ENCODE measurements around the gene MAGEA4. TPM values are rescaled to one million over a fixed set of nuclear protein-coding genes. Genes with fewer than 3 reads are reported as not detected.

The MAGEA4 gene
- total RNA-seq, 1 donor from 2014 or later, result not detected

GRCh38 chrX:151919610-151920009 is 6.9 kb downstream of the MAGEA4 start:
- no peak for DNase-seq (ENCODE audit: low spot score)
- Mint-ChIP-seq H3K4me1 (ENCODE audit: low read depth) (no peaks in the 10 kb centered on the region), H3K27me3 (ENCODE audit: low read depth) (no peaks in the 10 kb centered on the region), H3K9me3 (ENCODE audit: low read depth) (no peaks in the 10 kb centered on the region), H3K36me3 (ENCODE audit: low read depth) (no peaks in the 10 kb centered on the region), H3K27ac (ENCODE audit: unreplicated experiment) (no peak overlapping the region), H3K4me3 (ENCODE audit: unreplicated experiment) (no peak overlapping the region)
- TF ChIP-seq, protein P1, sequence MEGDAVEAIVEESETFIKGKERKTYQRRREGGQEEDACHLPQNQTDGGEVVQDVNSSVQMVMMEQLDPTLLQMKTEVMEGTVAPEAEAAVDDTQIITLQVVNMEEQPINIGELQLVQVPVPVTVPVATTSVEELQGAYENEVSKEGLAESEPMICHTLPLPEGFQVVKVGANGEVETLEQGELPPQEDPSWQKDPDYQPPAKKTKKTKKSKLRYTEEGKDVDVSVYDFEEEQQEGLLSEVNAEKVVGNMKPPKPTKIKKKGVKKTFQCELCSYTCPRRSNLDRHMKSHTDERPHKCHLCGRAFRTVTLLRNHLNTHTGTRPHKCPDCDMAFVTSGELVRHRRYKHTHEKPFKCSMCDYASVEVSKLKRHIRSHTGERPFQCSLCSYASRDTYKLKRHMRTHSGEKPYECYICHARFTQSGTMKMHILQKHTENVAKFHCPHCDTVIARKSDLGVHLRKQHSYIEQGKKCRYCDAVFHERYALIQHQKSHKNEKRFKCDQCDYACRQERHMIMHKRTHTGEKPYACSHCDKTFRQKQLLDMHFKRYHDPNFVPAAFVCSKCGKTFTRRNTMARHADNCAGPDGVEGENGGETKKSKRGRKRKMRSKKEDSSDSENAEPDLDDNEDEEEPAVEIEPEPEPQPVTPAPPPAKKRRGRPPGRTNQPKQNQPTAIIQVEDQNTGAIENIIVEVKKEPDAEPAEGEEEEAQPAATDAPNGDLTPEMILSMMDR (IDR thresholded peaks at IDR 0.05), result no peak

- DNase-seq (ENCODE audit: low spot score), result no peak
- TF ChIP-seq, protein P1 (IDR thresholded peaks at IDR 0.05), result no peak
- H3K9me3 Mint-ChIP-seq (ENCODE audit: low read depth), result no peaks in the 10 kb centered on the region
- H3K36me3 Mint-ChIP-seq (ENCODE audit: low read depth), result no peaks in the 10 kb centered on the region
- H3K4me3 Mint-ChIP-seq (ENCODE audit: unreplicated experiment), result no peak overlapping the region
- no peaks in the 10 kb centered on the region for H3K4me1 Mint-ChIP-seq (ENCODE audit: low read depth)
- no peak overlapping the region for H3K27ac Mint-ChIP-seq (ENCODE audit: unreplicated experiment)
- no peaks in the 10 kb centered on the region for H3K27me3 Mint-ChIP-seq (ENCODE audit: low read depth)
Observed at GRCh38 chrX:151920101-151920500, 7.4 kb downstream of the MAGEA4 start.

- Mint-ChIP-seq H3K9me3 (ENCODE audit: low read depth) (no peaks in the 10 kb centered on the region), H3K4me1 (ENCODE audit: low read depth) (no peaks in the 10 kb centered on the region), H3K27ac (ENCODE audit: unreplicated experiment) (no peak overlapping the region), H3K4me3 (ENCODE audit: unreplicated experiment) (no peak overlapping the region), H3K36me3 (ENCODE audit: low read depth) (no peaks in the 10 kb centered on the region), H3K27me3 (ENCODE audit: low read depth) (no peaks in the 10 kb centered on the region)
- DNase-seq (ENCODE audit: low spot score), result no peak
- TF ChIP-seq, protein P1 (IDR thresholded peaks at IDR 0.05), result no peak
Observed at GRCh38 chrX:151920530-151920929, 7.8 kb downstream of the MAGEA4 start.

DNA sequence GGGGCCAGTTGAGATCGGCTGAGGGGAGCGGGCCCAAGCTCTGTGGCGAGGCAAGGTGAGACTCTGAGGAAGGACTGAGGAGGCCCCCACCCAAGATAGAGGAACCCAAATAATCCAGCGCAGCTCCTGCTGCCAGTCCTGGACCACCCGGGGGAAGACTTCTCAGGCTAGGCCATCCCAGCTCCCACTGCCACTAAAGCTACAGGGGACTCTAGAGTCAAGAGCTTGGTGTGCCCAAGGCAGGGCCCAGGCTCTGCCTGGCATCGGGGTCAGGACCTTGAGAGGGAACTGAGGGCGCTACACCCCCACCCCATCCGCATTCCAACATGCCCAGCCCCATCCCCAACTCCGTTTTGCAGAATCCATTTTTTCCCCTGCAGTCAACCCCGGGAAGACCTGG is 8.6 kb downstream of the MAGEA4 start:
- TF ChIP-seq, protein P1 (IDR thresholded peaks at IDR 0.05), result no peak
- no peaks in the 10 kb centered on the region for H3K4me1 Mint-ChIP-seq (ENCODE audit: low read depth)
- no peaks in the 10 kb centered on the region for H3K9me3 Mint-ChIP-seq (ENCODE audit: low read depth)
- H3K36me3 Mint-ChIP-seq (ENCODE audit: low read depth), result no peaks in the 10 kb centered on the region
- no peaks in the 10 kb centered on the region for H3K27me3 Mint-ChIP-seq (ENCODE audit: low read depth)
- no peak overlapping the region for H3K4me3 Mint-ChIP-seq (ENCODE audit: unreplicated experiment)
- H3K27ac Mint-ChIP-seq (ENCODE audit: unreplicated experiment), result no peak overlapping the region
- DNase-seq (ENCODE audit: low spot score), result no peak

- H3K27me3 Mint-ChIP-seq (ENCODE audit: low read depth), result no peaks in the 10 kb centered on the region
Observed at GRCh38 chrX:151921866-151922265, 9.2 kb downstream of the MAGEA4 start.

More at GRCh38 chrX:151921866-151922265, 9.2 kb downstream of the MAGEA4 start:
- no peaks in the 10 kb centered on the region for H3K36me3 Mint-ChIP-seq (ENCODE audit: low read depth)
- no peak overlapping the region for H3K4me3 Mint-ChIP-seq (ENCODE audit: unreplicated experiment)
- TF ChIP-seq, protein P1 (IDR thresholded peaks at IDR 0.05), result no peak
- H3K27ac Mint-ChIP-seq (ENCODE audit: unreplicated experiment), result no peak overlapping the region
- no peak for DNase-seq (ENCODE audit: low spot score)
- no peaks in the 10 kb centered on the region for H3K9me3 Mint-ChIP-seq (ENCODE audit: low read depth)
- H3K4me1 Mint-ChIP-seq (ENCODE audit: low read depth), result no peaks in the 10 kb centered on the region

Data from chondrocyte (in vitro differentiated cells).